ENCODE results near the gene UBE2QL1.

The UBE2QL1 gene

DNA sequence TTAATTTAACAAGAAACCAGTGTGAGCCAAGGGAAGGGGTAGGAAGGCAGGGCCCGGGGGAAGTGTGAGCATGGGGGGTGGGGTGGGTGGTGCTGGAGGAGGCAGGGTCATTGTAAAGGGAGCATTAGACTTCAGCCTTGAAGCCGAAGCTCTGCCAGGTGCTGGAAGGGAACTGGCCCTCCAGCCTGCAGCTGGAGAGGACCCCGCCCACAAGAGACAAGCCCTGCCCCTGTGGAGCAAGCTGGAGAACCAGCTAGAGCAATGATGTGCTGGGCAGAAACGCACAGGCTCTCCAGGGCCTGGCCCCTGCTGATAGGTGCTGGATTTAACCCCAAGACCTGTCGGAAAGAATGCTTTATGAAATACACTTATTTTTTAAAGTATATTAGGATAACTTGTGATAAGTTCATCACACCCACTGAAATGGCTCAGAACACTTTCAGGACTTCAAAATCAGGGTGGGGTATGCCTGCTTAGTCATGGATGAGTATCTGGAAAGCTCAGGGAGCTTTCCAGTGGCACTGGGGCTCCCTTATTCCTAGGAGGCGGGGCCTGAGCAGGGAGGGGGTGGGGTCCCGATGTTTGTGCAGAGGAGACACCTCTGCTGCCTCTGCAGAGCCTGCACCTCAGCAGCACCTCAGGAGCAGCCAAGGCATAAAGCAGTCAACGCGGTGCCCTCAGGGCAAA, 27.1 kb downstream of the UBE2QL1 start:
- DNase-seq (ENCODE audit: low spot score), result no peak
- no peak for FAIRE-seq

DNA sequence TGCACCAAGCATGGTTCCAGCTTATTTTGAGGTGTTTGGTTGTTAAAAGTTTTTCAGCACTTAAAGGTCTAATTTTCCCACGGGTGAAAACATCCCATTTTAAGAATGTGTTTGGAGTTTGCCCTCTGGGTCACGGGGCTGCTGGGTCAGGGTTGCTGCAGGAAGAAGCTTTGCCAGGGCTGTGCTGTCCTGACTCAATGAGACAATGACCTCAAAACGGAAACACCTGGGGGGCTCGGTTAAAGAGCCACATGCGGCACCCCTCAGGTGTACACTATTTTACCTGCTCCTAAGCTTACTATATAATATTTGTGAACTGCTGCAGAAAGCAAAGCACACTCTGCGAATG, 27.6 kb downstream of the UBE2QL1 start:
- no peak for DNase-seq (ENCODE audit: low spot score)
- no peak for FAIRE-seq

DNA sequence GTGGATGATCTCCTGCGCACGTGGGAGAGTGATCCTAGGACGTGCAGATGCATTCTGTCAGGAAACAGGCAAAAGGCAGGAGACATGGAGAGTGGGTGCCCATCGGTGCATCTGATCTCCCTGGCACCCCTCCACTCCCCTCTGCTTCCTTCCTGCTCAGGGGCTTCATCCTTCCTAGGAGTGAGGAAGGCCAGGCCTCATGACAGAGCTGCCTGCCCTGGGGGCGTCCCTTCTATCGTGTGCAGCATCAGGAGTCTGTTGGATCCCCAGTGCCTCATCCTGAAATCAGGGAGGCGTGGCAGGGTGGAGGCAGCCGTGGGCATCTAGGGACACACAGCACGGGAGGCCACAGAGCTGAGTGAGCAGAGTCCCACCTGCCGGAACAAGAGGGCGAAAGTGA, 30.1 kb downstream of the UBE2QL1 start:
- FAIRE-seq (no peak), DNase-seq (ENCODE audit: low spot score) (no peak)

DNA sequence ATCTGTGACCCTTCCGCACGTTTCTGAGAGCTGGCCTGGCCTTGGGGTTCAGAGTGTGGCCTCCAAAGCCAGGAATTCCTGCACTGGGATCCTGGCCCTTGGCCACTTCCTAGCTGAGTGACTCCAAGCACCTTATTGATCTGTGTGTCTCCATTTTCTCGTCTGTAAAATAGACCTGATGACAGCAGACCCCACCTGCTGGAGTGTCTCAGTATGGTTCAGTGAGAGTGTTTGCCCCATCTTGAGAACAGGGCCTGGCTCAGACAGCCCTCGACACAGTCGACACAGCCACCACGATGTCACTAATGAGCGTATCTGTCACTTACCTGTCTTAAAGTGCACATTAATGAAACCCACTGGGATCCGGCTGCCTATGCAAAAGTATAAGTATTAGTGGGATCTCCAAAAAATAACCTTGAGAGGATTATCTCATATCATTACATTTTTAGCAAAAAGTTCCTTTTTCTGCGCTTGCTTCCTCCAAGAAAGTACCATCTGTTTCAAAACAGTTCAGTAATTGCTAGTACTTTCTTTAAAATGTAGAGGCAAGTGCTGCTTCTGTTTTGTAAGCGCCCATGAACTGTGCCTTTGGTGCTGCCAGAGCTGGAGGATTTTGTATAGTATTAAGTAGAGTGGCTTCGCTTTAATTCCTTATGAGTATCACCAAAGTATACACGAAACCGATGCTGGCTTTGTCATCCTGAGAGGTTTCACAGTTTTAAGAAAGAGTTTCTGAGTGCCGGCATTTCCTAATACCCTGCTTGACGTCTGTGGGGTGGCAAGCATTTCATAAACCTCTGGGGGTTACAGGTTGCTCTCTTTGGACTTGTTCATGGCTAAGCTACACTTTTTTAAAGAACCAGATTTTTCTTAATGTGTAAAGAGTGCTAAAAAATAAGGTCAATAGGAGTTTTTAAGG, 31.7 kb downstream of the UBE2QL1 start:
- FAIRE-seq, result no peak
- DNase-seq (ENCODE audit: low spot score), result no peak

DNA sequence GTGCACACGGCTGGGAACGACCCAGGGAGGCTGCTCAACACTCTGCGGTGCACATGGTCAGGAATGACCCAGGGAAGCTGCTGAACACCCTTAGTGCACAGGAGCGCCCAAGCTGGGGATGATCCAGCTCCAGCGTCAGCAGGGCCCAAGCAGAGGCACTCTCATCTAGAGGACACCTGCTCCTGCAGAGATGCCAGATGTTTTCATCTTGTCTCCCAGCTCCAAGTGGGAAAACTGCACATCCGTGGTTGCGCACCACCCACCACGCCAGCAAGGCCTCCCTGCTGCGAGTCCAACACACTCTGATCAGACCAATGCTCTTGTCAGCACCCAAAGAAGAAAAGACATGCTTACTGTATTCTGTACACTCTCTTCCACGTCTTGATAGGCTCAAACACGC, 34.1 kb downstream of the UBE2QL1 start:
- no peak for DNase-seq (ENCODE audit: low spot score)

DNA sequence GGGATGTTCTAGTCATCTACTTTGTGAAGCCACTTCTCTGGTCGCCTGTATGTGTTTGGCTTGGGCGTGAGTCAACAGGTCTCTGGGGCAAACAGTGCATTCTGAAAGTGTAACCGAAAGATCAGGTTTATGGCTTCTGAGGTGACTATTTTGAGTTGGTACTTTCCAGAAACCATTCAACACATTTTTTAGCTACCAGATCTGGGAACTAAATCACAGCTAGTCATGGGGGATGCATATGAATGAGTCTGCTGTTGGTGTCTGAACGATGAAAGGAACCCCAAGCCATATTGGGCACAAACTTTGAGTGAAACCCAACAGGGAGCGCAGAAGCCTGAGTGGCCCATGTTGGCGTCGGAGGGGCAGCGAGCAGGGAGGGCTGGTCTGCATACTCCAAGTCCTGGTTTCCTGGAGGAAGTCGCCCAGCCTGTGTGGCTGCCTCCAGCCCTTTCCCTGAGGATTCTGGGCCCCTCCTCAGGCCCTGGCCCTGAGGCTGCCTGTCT, 35.3 kb downstream of the UBE2QL1 start:
- no peak for DNase-seq (ENCODE audit: low spot score)
- no peak for FAIRE-seq

More for the DNA sequence above, 34.1 kb downstream of the UBE2QL1 start:
- FAIRE-seq, result no peak

DNA sequence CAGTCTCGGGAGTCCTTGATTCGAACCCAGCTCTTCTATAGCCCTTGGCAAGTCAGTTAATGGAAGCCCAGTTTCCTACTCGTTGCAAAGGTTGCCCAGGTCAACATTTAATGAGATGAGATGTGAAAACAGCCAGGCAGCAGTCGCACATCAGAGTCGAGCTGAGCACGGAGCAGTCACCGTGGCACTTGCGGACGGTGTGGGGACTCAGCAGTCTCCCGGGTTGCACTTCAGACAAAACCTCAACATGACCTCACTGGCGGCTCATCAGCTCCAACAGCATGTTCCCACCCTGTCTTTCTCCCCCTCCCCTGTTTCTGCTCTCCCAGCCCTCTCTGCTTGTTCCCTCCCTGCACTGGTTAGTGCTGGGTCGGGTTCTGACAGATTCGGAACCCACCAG, 35.8 kb downstream of the UBE2QL1 start:
- no peak for DNase-seq (ENCODE audit: low spot score)

DNA sequence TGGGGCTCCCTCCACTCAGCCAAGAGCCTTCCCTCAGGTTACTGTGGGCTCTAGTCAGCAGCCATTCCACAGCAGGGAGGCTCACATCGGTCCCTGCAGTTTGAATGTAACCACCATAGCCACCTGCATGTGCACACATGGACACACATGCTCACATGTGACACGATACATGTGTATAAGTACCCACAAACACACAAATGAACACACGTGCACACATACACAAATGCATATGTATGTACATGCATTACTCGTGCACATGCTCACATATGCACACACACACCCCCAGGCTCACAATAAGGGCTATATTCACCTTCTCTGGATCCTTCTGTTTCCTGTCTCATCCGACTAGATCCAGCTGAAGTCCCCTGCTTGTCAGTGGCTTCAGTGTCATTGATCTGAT, 36.2 kb downstream of the UBE2QL1 start:
- FAIRE-seq, result no peak

More for the DNA sequence above, 35.8 kb downstream of the UBE2QL1 start:
- no peak for FAIRE-seq

DNA sequence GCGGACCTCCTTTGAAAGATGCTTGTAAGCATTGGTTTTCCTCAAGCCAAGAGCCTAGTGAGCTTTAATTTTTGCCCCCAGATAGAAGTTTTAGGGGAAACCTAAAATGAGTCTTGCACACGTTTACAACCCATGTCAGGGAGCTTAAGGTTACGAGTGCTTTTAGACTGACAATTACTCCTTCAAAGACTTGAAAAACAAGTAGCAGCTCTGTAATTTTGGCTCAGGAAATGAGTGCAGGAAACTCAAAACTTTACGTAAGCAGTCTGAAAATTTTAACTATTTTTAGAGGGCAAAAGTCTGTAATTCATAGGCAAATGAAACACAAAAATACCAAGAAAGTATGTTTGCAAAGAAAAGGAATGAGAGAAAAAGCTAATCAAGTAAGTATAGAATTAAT, 36.8 kb downstream of the UBE2QL1 start:
- DNase-seq (ENCODE audit: low spot score) (no peak), FAIRE-seq (no peak)

More for the DNA sequence above, 36.2 kb downstream of the UBE2QL1 start:
- no peak for DNase-seq (ENCODE audit: low spot score)

DNA sequence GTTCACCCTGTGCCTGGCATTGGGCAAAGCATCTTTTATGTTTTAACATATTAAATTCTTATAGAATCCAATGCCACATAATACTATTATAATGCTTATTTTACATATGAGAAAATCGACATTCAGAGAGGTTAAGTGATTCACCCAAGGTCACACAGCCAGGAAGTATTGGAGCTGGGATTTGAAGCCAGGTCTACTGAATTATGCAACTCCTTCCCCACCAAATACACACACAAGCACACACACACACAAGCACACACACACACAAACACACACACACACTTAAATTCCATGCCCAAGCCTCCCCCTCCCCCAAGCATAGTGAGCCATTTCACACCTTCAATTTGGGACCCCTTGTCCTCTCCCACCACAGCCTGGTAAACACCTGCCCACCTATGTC, 37.4 kb downstream of the UBE2QL1 start:
- DNase-seq (ENCODE audit: low spot score) (no peak), FAIRE-seq (no peak)

DNA sequence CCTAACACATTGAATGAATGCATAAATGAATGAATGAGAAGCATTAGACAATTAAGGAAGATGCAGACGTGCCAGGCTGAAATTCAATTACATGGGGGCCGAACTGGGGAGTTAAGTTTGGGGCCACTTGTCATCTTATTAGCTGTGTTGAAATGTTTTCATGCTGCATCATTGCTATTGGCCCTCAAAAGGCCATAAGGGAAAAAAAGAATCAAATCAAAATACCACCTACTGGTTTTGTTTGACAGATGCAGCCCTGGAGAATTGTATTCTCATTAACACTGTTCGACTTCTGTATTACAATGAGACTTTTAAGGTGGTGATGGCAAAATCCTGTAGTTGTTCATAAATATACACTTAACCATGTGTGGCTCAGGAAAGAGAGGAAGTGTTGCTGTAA, 38.4 kb downstream of the UBE2QL1 start:
- no peak for FAIRE-seq
- DNase-seq (ENCODE audit: low spot score), result no peak

DNA sequence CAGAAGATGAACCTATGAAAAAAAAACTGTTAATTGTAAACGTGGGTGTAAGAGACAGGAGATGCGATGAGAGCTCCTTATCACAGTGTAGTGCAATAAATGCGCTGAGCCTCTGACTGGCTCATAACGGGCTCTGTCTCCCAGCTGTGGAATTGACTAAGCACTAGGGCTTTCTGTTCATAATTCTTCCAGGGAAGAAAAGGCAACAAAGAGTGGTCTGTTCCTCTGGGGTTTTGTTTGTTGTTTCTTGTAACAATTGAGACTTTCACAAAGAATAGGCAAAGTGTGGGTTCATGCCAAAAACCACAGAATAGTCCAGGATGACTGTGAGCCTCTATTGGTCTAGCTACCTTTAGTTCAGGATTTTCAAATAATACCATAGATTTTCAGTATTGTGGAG, 39.4 kb downstream of the UBE2QL1 start:
- DNase-seq (ENCODE audit: low spot score) (peak; percentile 67), FAIRE-seq (no peak)

DNA sequence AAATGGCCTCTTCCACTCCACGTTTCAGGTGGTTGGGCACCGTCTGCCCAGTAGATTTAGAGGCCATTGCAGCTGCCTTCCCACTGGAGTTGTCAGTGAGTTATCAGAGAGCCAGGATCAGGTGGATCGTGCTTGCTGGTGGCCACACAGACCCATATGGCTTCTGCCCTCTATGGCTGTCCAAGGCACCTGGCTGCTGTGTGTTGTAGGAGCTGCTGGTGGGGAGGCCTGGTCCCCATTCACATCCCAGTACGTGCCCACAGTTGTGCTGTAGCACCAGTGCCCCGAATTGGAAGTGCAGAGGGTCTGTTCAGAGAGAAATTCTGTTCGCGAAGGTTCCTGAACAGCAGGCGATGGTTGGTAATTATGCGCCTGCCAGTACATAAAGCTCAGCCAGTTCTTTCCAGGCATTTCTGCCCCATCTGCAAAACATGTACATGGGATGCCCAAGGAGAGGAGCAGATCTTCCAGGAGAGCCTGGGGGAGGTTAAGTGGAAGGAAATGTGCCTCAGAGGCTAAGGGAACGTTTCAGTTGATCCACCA, 41.1 kb downstream of the UBE2QL1 start:
- FAIRE-seq (no peak), DNase-seq (ENCODE audit: low spot score) (no peak)

DNA sequence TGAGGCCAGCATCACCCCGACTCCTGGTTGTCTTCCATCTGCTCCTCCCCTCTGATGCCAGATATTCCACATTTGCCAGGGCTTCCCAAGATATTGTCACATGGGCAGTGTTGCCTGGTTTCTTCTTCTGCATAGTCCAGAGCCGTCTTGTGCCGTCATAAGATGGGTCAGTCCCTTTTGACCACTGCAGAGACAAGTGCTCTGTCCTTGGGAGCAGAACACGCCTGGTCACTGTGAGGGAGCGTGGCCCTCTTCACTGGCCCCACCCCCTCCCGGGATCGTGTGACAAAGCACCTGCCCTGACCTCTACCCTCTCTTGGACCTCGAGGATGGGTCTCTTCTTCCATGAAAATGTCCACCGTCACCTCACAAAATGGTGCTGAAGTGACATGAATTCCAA, 41.6 kb downstream of the UBE2QL1 start:
- no peak for FAIRE-seq

DNA sequence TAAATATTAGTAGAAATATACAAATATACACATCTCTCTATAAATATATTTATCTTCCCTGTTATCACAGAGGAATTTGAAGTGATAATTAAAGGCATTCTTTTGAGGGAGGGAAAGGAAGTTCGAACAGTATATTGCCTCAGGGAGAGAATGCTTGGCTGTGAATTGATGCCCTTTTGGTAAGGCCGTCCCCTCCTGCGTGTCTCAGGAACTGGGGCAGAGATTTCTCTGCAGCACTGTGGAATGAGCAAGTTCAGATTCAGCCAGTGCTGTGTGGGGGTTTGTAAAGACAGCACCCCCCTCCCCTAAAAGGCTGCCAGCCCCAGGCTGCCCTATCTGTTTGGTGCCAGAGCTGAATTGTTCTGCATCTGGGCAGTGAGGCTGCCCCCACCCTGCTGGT, 42.0 kb downstream of the UBE2QL1 start:
- no peak for FAIRE-seq
- DNase-seq (ENCODE audit: low spot score), result no peak

More for the DNA sequence above, 41.6 kb downstream of the UBE2QL1 start:
- DNase-seq (ENCODE audit: low spot score), result no peak

DNA sequence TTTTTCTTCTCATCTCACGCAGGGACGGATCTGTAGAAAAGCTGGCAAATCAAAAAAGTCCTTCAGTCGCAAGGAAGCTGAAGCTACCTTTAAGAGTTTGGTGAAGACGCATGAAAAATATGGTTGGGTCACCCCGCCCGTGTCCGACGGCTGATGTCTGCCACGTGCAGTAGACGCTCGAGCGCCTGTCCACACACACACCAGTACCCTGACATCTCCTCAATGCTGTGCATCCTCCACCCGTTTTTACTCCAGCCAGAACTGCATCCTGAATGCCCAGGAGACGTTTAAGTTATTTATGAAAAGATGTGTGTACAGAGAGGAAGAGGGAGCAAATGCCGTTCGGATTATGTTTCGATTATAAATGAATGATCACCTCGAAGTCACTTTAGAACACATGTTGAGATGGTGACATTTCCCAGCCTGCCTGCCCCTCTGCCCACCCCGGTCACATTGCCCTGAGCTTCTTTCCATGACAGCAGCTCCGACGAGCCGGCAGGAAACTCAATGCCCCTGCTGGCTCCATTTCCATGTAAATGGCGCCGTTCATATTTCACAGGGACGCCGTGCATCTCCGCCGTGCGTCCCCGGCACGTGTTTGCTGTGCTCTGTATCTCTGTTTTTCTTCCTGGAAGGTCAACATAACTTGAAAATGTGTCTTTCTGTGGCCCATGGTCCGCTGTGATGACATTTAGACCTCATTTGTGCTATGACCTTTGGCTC, 42.7 kb downstream of the UBE2QL1 start:
- DNase-seq (ENCODE audit: low spot score) (no peak), FAIRE-seq (no peak)

DNA sequence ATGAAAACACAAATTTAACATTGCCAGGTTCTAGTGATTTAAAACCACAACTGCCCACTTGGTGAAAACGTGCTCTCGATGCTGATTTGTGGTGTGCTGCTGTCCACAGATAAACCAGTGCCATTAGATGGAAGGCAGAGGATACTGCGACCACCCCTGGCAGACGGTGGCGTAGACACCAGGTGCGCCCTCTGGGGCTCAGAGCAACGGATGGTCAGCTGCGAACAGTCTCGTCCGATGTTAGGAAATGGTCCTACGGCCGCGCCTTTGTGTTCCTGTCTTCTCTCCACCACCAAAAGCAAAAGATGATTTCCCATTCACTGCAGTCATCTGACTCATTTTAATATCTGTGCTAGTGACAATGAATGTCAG, 43.2 kb downstream of the UBE2QL1 start:
- no peak for DNase-seq (ENCODE audit: low spot score)

DNA sequence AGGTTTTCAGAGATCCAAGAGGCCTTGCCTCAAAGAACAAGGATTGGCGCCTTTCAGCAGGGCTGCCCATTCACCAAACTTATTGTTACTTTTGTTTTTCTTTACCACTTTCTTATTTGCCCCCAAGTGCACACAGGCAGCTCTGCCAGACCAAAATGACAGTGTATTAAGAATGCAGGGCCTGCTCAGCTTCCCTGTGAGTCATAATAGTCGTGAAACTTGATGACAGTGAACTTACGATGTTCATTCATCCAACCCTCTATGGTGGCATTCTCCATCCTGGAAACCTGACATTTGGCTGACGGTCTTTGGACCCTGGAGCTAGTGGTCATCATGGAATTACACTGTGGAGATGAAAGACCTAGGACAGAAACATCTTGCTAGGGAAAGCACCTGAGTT, 44.3 kb downstream of the UBE2QL1 start:
- DNase-seq (ENCODE audit: low spot score), result peak; percentile 38
- FAIRE-seq, result no peak

More for the DNA sequence above, 43.2 kb downstream of the UBE2QL1 start:
- FAIRE-seq, result no peak

DNA sequence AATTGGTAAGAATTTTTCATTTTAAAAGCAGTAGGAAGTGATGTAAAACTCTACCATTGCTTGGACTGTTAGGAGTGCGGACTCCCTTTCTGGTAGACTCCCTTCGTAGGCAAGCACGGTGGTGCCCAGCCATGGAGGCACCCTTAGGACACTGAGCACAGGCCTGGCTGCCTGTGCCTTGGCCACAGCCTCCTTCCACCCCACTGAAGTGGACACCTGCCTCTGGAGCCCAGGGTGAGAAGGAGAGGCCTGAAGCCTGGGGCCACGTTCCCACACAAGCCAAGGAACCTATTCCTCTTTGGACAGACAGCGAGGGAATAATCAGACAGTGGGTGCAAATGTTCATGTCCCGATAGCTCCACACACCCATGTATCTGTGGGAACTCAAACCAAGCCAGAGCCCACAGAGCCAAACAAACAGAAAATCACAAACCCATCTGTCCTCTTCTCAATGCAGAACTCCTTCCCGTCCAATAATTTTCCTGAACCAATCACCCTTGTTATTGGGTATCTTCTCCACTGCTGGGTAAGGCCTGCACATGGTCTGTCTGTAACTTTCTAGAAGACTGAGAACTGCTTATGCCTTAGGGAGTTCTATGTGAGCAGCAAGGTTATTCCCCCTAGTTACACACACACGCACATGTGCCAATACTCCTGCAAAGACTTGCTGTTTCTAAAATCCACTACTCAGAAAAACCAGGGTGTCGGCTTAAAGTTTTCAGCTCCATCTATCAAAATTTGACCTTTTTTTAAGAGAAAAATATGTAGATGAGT, 45.2 kb downstream of the UBE2QL1 start:
- DNase-seq (ENCODE audit: low spot score) (no peak), FAIRE-seq (no peak)

DNA sequence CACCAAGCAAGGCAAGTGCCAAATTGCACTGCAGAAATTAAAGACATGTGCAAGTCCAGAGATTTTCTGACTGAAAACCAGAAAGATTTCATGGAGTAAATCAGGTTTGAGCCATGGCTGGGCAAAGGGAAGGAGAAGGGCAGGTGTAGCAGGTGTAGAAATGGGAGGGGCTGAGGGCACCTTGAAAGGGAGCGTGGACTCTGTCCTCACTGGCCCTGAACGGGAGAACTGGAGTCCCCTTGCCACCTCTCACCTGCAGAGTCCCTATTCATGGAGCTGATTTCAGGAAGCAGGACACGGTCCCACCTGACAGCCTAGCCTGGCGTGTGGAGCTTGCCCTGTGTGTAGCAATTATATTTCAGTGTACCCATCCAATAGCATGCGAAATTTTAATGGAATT, 46.3 kb downstream of the UBE2QL1 start:
- no peak for FAIRE-seq
- no peak for DNase-seq (ENCODE audit: low spot score)

Data from urothelium cell line (cell line).